Testis (tissue), 3 donors: ENCODE results near the gene CLEC3A. TPM values are rescaled to one million over a fixed set of nuclear protein-coding genes. Genes with fewer than 3 reads are reported as not detected.

Experiments
- DNase-seq: peaks from one replicate; pipeline ENCODE4 v3.0.0-alpha.2; 2019
- H3K27ac ChIP-seq, 2 donors: fragments of 200-600 bp; sonication (generic); one replicate each; pipeline ENCODE4 v1.5.1; 2019
- H3K27me3 ChIP-seq: fragments of 200-600 bp; sonication (generic); one replicate; pipeline ENCODE4 v1.5.1; 2019
- H3K36me3 ChIP-seq: fragments of 200-600 bp; sonication (generic); one replicate; pipeline ENCODE4 v1.5.1; 2017; ENCODE audit warnings: low read depth; ENCODE audit errors: missing control alignments
- H3K4me1 ChIP-seq: fragments of 200-600 bp; sonication (generic); one replicate; pipeline ENCODE4 v1.5.1; 2019
- H3K4me3 ChIP-seq, 2 donors: fragments of 200-600 bp; sonication (generic); one replicate each; pipeline ENCODE4 v1.5.1; 2017 to 2019
- H3K9me3 ChIP-seq: fragments of 200-600 bp; sonication (generic); one replicate; pipeline ENCODE4 v1.5.1; 2017
- POLR2A ChIP-seq: fragments of 450-650 bp; IDR thresholded peaks from one replicate; pipeline ENCODE4 v1.6.1; 2017; ENCODE audit warnings: antibody characterized with exemption, mild to moderate bottlenecking, moderate library complexity
- WGBS, 2 donors: methylation state at CpG; one replicate each; pipeline ENCODE4 v1.1.5; 2018; 5-methylcytosine and 5-hydroxymethylcytosine counted together
- intact Hi-C: fragments of 100-400 bp; cut with DNase I; formaldehyde crosslinking; loops from one replicate; pipeline ENCODE4 v1.15.1; 2023; ENCODE audit warnings: low total_unique reads
- polyA plus RNA-seq: library from polyadenylated mRNA; stranded (reverse); fragments of 350-450 nt; fragmentation: Illumina TruSeq; extraction: RNeasy Lipid Tissue Mini Kit (QIAGEN cat#74804); gene quantifications from one replicate; pipeline ENCODE4 v1.2.3, GENCODE V29; 2014; ENCODE audit warnings: low read depth, low replicate concordance; ENCODE audit not compliant: insufficient read depth
- total RNA-seq, 2 donors: library from RNA; depleted of rRNA; stranded (reverse); fragments of >200 nt; gene quantifications; one replicate each; pipeline ENCODE4 v1.2.3, GENCODE V29; 2016
- TF ChIP-seq, protein P1 (sequence below), 3 experiments: fragments of 450-650 bp in 2 of 3; fragments of 200-600 bp in 1 of 3; sonication (generic) in 1 of 3; IDR thresholded peaks; one replicate each; pipeline ENCODE4 v1.5.1; 2016 to 2019; ENCODE audit warnings: antibody characterized with exemption in 3 of 3, mild to moderate bottlenecking in 2 of 3, moderate library complexity in 1 of 3

CLEC3A gene
- total and polyA plus RNA-seq, 3 donors from 2014 or later: 0.55 to 0.74 TPM; not detected in 1

GRCh38 chr16:77993111-77993985 lies 29.0 kb upstream of the CLEC3A start:
- H3K27me3 ChIP-seq: no peaks in the 10 kb centered on the region
- no peak for DNase-seq
- no peaks in the 10 kb centered on the region for H3K9me3 ChIP-seq
- H3K36me3 ChIP-seq: no peaks in the 10 kb centered on the region
- TF ChIP-seq POLR2A: no peak
- intact Hi-C loops: no loop called here
- H3K4me1 ChIP-seq: no peaks in the 10 kb centered on the region
- no peak overlapping the region for H3K27ac ChIP-seq
- WGBS, 2 donors: 47 to 53% methylated on average over 6 of the region's 6 CpGs
- no peak overlapping the region for H3K4me3 ChIP-seq

DNA sequence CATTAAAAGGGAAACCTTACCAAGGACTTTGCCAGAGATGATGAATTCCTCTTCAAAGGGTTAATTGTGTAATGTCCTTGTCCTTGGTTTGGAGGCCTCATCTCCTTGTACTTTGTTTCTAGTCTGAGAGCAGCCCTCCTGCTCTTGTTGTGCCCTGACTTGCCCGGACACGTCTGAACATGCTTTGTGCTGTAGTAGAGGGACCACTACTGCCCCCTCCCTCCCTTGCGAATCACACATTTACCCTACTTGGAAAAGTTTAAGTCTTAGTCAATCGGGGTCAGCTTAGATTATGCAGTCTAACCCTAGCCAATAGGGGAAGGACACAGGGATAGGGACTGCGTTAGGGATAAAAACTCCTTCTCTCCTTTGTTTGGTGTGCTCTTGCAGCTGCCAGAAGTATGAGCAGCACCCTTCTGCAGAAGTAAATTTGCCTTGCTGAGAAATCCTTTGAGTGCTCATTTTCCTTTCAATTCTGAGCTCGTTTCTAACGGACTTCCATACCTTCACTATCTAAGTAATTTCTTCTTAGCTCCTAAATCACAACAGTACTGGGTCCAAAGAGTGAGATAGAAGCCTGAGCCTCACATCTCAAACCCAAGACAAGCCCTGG lies 26.4 kb upstream of the CLEC3A start:
- DNase-seq: no peak
- intact Hi-C loops: no loop called here
- H3K4me1 ChIP-seq: no peaks in the 10 kb centered on the region
- H3K4me3 ChIP-seq: no peak overlapping the region
- H3K9me3 ChIP-seq: no peaks in the 10 kb centered on the region
- TF ChIP-seq, protein P1, sequence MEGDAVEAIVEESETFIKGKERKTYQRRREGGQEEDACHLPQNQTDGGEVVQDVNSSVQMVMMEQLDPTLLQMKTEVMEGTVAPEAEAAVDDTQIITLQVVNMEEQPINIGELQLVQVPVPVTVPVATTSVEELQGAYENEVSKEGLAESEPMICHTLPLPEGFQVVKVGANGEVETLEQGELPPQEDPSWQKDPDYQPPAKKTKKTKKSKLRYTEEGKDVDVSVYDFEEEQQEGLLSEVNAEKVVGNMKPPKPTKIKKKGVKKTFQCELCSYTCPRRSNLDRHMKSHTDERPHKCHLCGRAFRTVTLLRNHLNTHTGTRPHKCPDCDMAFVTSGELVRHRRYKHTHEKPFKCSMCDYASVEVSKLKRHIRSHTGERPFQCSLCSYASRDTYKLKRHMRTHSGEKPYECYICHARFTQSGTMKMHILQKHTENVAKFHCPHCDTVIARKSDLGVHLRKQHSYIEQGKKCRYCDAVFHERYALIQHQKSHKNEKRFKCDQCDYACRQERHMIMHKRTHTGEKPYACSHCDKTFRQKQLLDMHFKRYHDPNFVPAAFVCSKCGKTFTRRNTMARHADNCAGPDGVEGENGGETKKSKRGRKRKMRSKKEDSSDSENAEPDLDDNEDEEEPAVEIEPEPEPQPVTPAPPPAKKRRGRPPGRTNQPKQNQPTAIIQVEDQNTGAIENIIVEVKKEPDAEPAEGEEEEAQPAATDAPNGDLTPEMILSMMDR (IDR thresholded peaks at IDR 0.05): no peak
- no peak for TF ChIP-seq POLR2A
- WGBS, 2 donors: 77 to 92% methylated on average over 7 of the region's 7 CpGs
- no peak overlapping the region for H3K27ac ChIP-seq
- no peaks in the 10 kb centered on the region for H3K36me3 ChIP-seq
- H3K27me3 ChIP-seq: no peaks in the 10 kb centered on the region

GRCh38 chr16:77998350-77999023 lies 23.9 kb upstream of the CLEC3A start:
- WGBS, 2 donors: 64 to 75% methylated on average over 10 of the region's 10 CpGs
- Histone ChIP-seq H3K4me1 (no peaks in the 10 kb centered on the region), H3K36me3 (no peaks in the 10 kb centered on the region), H3K4me3 (no peak overlapping the region), H3K9me3 (no peaks in the 10 kb centered on the region), H3K27me3 (no peaks in the 10 kb centered on the region), H3K27ac (no peak overlapping the region)
- no peak for TF ChIP-seq POLR2A
- TF ChIP-seq, protein P1 (IDR thresholded peaks at IDR 0.05): no peak
- no peak for DNase-seq
- intact Hi-C loops: no loop called here

DNA sequence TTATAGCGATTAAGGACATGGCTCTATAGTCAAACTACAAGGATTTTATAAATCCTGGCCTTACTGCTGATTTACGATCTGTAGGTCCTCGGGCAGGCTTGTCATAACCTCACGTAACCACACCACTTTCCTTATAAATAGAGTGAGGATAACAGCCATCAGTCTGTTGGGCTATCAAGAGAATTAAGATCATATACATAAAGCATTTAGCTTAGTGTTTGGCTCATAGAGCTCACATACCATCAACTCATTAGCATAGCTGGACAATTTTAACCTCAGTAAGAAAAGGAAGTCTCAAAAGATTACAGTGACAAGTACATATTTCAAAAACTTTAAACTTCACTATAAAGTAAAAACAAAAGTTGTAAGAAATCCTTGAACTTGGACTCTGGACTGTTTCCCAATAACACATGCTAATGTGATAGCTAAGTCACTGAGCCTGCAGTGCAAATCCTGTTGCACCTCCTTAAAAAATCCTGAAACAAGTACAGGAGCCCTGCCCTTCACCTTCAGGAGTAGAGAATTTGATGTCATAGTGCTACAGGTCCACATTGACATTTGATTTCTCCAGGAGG lies 20.8 kb upstream of the CLEC3A start:
- 70 to 72% methylated on average over 4 of the region's 4 CpGs for WGBS, 2 donors
- no peak for DNase-seq
- H3K36me3 ChIP-seq: no peaks in the 10 kb centered on the region
- no peak overlapping the region for H3K4me3 ChIP-seq
- intact Hi-C loops: no loop called here
- TF ChIP-seq POLR2A: no peak
- TF ChIP-seq, protein P1 (IDR thresholded peaks at IDR 0.05): no peak
- no peak overlapping the region for H3K27ac ChIP-seq
- no peaks in the 10 kb centered on the region for H3K27me3 ChIP-seq
- H3K4me1 ChIP-seq: no peaks in the 10 kb centered on the region
- no peaks in the 10 kb centered on the region for H3K9me3 ChIP-seq
